Loucy (cell line): Measurements from ENCODE around the gene SLC26A11.

Experiments used
- H2AFZ ChIP-seq: fragments of 200-600 bp; sonication (generic); 2 replicates; pipeline ENCODE4 v1.6.0; 2016; ENCODE audit warnings: antibody characterized with exemption, mild to moderate bottlenecking, low read length, moderate library complexity
- H3F3A ChIP-seq: fragments of 200-600 bp; 2 replicates; pipeline ENCODE4 v1.6.0; 2016; ENCODE audit warnings: antibody characterized with exemption, low read depth, mild to moderate bottlenecking
- H3K27me3 ChIP-seq: fragments of 200-600 bp; sonication (generic); 2 replicates; pipeline ENCODE4 v1.6.1; 2014; ENCODE audit warnings: low read length, mild to moderate bottlenecking; ENCODE audit not compliant: insufficient read depth, poor library complexity, severe bottlenecking
- H3K36me3 ChIP-seq: fragments of 200-600 bp; sonication (generic); 2 replicates; pipeline ENCODE4 v1.6.1; 2016; ENCODE audit warnings: low read length; ENCODE audit not compliant: insufficient read depth
- H3K4me1 ChIP-seq: fragments of 200-600 bp; sonication (generic); 2 replicates; pipeline ENCODE4 v1.5.1; 2014; ENCODE audit warnings: low read length, mild to moderate bottlenecking; ENCODE audit not compliant: insufficient read depth, poor library complexity, severe bottlenecking
- H3K4me2 ChIP-seq: fragments of 200-600 bp; sonication (generic); 2 replicates; pipeline ENCODE4 v1.6.0; 2014; ENCODE audit warnings: antibody characterized with exemption, low read length, low read depth, mild to moderate bottlenecking; ENCODE audit not compliant: poor library complexity, severe bottlenecking
- H3K4me3 ChIP-seq: fragments of 200-600 bp; sonication (generic); 2 replicates; pipeline ENCODE4 v1.5.1; 2014; ENCODE audit warnings: low read length, mild to moderate bottlenecking, mixed read lengths; ENCODE audit not compliant: poor library complexity, severe bottlenecking
- H3K79me2 ChIP-seq: fragments of 200-600 bp; sonication (generic); 2 replicates; pipeline ENCODE4 v1.6.1; 2014; ENCODE audit warnings: low read length; ENCODE audit not compliant: insufficient read depth
- H3K9ac ChIP-seq: fragments of 200-600 bp; sonication (generic); 2 replicates; pipeline ENCODE4 v1.6.0; 2014; ENCODE audit warnings: mild to moderate bottlenecking, low read depth, low read length, moderate library complexity; ENCODE audit not compliant: poor library complexity, severe bottlenecking
- H3K9me2 ChIP-seq: fragments of 200-600 bp; sonication (generic); replicated peaks from 2 replicates; pipeline ENCODE4 v1.6.1; 2016; ENCODE audit warnings: low read depth, low read length, mixed read lengths
- H3K9me3 ChIP-seq: fragments of 200-600 bp; sonication (generic); 2 replicates; pipeline ENCODE4 v1.6.1; 2014; ENCODE audit warnings: mild to moderate bottlenecking, antibody characterized with exemption, low read length, low read depth; ENCODE audit not compliant: insufficient read depth
- H4K20me1 ChIP-seq: fragments of 200-600 bp; sonication (generic); 2 replicates; pipeline ENCODE4 v1.6.0; 2014; ENCODE audit warnings: antibody characterized with exemption, low read length, mild to moderate bottlenecking; ENCODE audit not compliant: insufficient read depth, poor library complexity, severe bottlenecking
- CTCF ChIP-seq: fragments of 200-600 bp; sonication (generic); conservative IDR thresholded peaks from 2 replicates; pipeline ENCODE4 v1.5.1; 2014; ENCODE audit warnings: mild to moderate bottlenecking, antibody characterized with exemption, low read length
- EZH2phosphoT487 ChIP-seq: fragments of 200-600 bp; IDR thresholded peaks from 2 replicates; pipeline ENCODE4 v1.6.1; 2018; ENCODE audit warnings: antibody characterized with exemption, mild to moderate bottlenecking, moderate library complexity, borderline replicate concordance

The SLC26A11 gene

GRCh38 chr17:80173916-80174315 is 46.3 kb upstream of the SLC26A11 start:
- no peaks in the 10 kb centered on the region for H4K20me1 ChIP-seq
- H3K4me3 ChIP-seq: no peak overlapping the region
- H3K79me2 ChIP-seq: no peaks in the 10 kb centered on the region
- H3K9me3 ChIP-seq: no peaks in the 10 kb centered on the region
- H3K9ac ChIP-seq: no peak overlapping the region
- H3K27me3 ChIP-seq: no peaks in the 10 kb centered on the region
- H3K36me3 ChIP-seq: no peaks in the 10 kb centered on the region
- no peak overlapping the region for H3K4me2 ChIP-seq
- TF ChIP-seq CTCF: no peak
- no peak for TF ChIP-seq EZH2phosphoT487
- H2AFZ ChIP-seq: no peak overlapping the region
- no peaks in the 10 kb centered on the region for H3F3A ChIP-seq
- no peaks in the 10 kb centered on the region for H3K9me2 ChIP-seq
- H3K4me1 ChIP-seq: no peaks in the 10 kb centered on the region

GRCh38 chr17:80176757-80177156 is 43.5 kb upstream of the SLC26A11 start:
- Histone ChIP-seq H3K9ac (no peak overlapping the region), H3F3A (no peaks in the 10 kb centered on the region), H3K4me3 (no peak overlapping the region), H3K36me3 (no peaks in the 10 kb centered on the region), H3K4me1 (no peaks in the 10 kb centered on the region), H4K20me1 (no peaks in the 10 kb centered on the region), H3K4me2 (no peak overlapping the region), H3K9me3 (no peaks in the 10 kb centered on the region), H3K9me2 (no peaks in the 10 kb centered on the region), H3K79me2 (no peaks in the 10 kb centered on the region), H3K27me3 (no peaks in the 10 kb centered on the region), H2AFZ (no peak overlapping the region)
- no peak for TF ChIP-seq CTCF
- no peak for TF ChIP-seq EZH2phosphoT487

- H3K9me3 ChIP-seq: no peaks in the 10 kb centered on the region
- H3K9me2 ChIP-seq: no peaks in the 10 kb centered on the region
- TF ChIP-seq EZH2phosphoT487: no peak
- H2AFZ ChIP-seq: no peak overlapping the region
- H4K20me1 ChIP-seq: no peaks in the 10 kb centered on the region
- H3K4me1 ChIP-seq: no peaks in the 10 kb centered on the region
- no peak overlapping the region for H3K4me2 ChIP-seq
- H3K79me2 ChIP-seq: no peaks in the 10 kb centered on the region
- H3K9ac ChIP-seq: no peak overlapping the region
- H3F3A ChIP-seq: no peaks in the 10 kb centered on the region
- no peak overlapping the region for H3K4me3 ChIP-seq
- H3K27me3 ChIP-seq: no peaks in the 10 kb centered on the region
- H3K36me3 ChIP-seq: no peaks in the 10 kb centered on the region
Measured at GRCh38 chr17:80177986-80178595, 42.1 kb upstream of the SLC26A11 start.

GRCh38 chr17:80180192-80180591 is 40.0 kb upstream of the SLC26A11 start:
- Histone ChIP-seq H3K4me2 (no peak overlapping the region), H3K27me3 (no peaks in the 10 kb centered on the region), H2AFZ (no peak overlapping the region), H3K9me2 (no peaks in the 10 kb centered on the region), H3K36me3 (no peaks in the 10 kb centered on the region), H3K79me2 (no peaks in the 10 kb centered on the region), H3K9ac (no peak overlapping the region), H4K20me1 (no peaks in the 10 kb centered on the region), H3K4me1 (no peaks in the 10 kb centered on the region), H3K4me3 (no peak overlapping the region), H3K9me3 (no peaks in the 10 kb centered on the region), H3F3A (no peaks in the 10 kb centered on the region)
- TF ChIP-seq CTCF: no peak
